GM23248 (cell line): ENCODE measurements around the gene KIAA1671. TPM values are rescaled to one million over a fixed set of nuclear protein-coding genes. Genes with fewer than 3 reads are reported as not detected.
A peak's percentile ranks its signal among the peaks of the same experiment; 100 is the strongest.

ENCODE experiments used
- DNase-seq: peaks from one replicate; pipeline ENCODE4 v3.0.0-alpha.2; 2015
- H2AFZ ChIP-seq: fragments of 200-600 bp; sonication (generic); 2 replicates; pipeline ENCODE4 v1.6.1; 2016; ENCODE audit warnings: antibody characterized with exemption
- H3F3A ChIP-seq: fragments of 200-600 bp; sonication (generic); 2 replicates; pipeline ENCODE4 v1.6.1; 2016; ENCODE audit warnings: mild to moderate bottlenecking, antibody characterized with exemption, mixed run types; ENCODE audit not compliant: insufficient read depth
- H3K27ac ChIP-seq: fragments of 200-600 bp; sonication (generic); 2 replicates; pipeline ENCODE4 v1.5.1; 2016; ENCODE audit warnings: mild to moderate bottlenecking
- H3K27me3 ChIP-seq: fragments of 200-600 bp; sonication (generic); replicated peaks from 2 replicates; pipeline ENCODE4 v1.6.1; 2016; ENCODE audit warnings: mild to moderate bottlenecking; ENCODE audit not compliant: insufficient read depth
- H3K36me3 ChIP-seq: fragments of 200-600 bp; sonication (generic); 2 replicates; pipeline ENCODE4 v1.6.1; 2016; ENCODE audit warnings: low read depth, mild to moderate bottlenecking
- H3K4me1 ChIP-seq: fragments of 200-600 bp; sonication (generic); 2 replicates; pipeline ENCODE4 v1.6.1; 2016; ENCODE audit warnings: mild to moderate bottlenecking; ENCODE audit not compliant: insufficient read depth
- H3K4me2 ChIP-seq: fragments of 200-600 bp; sonication (generic); one replicate; pipeline ENCODE4 v1.6.1; 2016; ENCODE audit warnings: mild to moderate bottlenecking; ENCODE audit not compliant: unreplicated experiment
- H3K4me3 ChIP-seq: fragments of 200-600 bp; sonication (generic); 2 replicates; pipeline ENCODE4 v1.5.1; 2016; ENCODE audit warnings: mild to moderate bottlenecking
- H3K79me2 ChIP-seq: fragments of 200-600 bp; sonication (generic); 2 replicates; pipeline ENCODE4 v1.6.1; 2016; ENCODE audit warnings: mild to moderate bottlenecking; ENCODE audit not compliant: insufficient read depth
- H3K9ac ChIP-seq: fragments of 200-600 bp; sonication (generic); 2 replicates; pipeline ENCODE4 v1.6.1; 2016; ENCODE audit warnings: mild to moderate bottlenecking
- H3K9me2 ChIP-seq: fragments of 200-600 bp; sonication (generic); 2 replicates; pipeline ENCODE4 v1.6.1; 2016; ENCODE audit warnings: mixed run types, mild to moderate bottlenecking, moderate library complexity; ENCODE audit not compliant: insufficient read depth
- H3K9me3 ChIP-seq: fragments of 200-600 bp; sonication (generic); one replicate; pipeline ENCODE4 v1.6.1; 2017; ENCODE audit warnings: low read depth
- H4K20me1 ChIP-seq: fragments of 200-600 bp; sonication (generic); 2 replicates; pipeline ENCODE4 v1.6.0; 2016; ENCODE audit not compliant: insufficient read depth
- EZH2 ChIP-seq: fragments of 200-600 bp; sonication (generic); IDR thresholded peaks from 2 replicates; pipeline ENCODE4 v1.6.1; 2018; ENCODE audit warnings: antibody characterized with exemption, mild to moderate bottlenecking; ENCODE audit not compliant: insufficient read depth, poor library complexity, severe bottlenecking
- EZH2phosphoT487 ChIP-seq: fragments of 200-600 bp; sonication (generic); IDR thresholded peaks from 2 replicates; pipeline ENCODE4 v1.6.1; 2018; ENCODE audit warnings: antibody characterized with exemption, moderate library complexity, mild to moderate bottlenecking, low read depth; ENCODE audit not compliant: insufficient read depth
- WGBS, 2 experiments: methylation state at CpG; one replicate each; pipeline ENCODE4 v1.1.6; 2015 to 2017; ENCODE audit warnings: low lambda C conversion rate in 2 of 2, low coverage in 1 of 2; ENCODE audit errors: missing lambda C conversion rate in 2 of 2; 5-methylcytosine and 5-hydroxymethylcytosine counted together
- in situ Hi-C: fragments of 300-500 bp; cut with MboI; formaldehyde crosslinking; loops from 2 replicates; pipeline ENCODE4 v1.15.0; 2020
- polyA plus RNA-seq: library from polyadenylated mRNA; unstranded; fragments of >200 nt; fragmentation: Nextera tagmentation; extraction: Ambion mirVana; gene quantifications from 2 replicates; pipeline ENCODE4 v1.2.1, GENCODE V29; 2016
- total RNA-seq: library from RNA; depleted of rRNA; stranded (reverse); fragments of >200 nt; shearing (Covaris generic); gene quantifications from 2 replicates; pipeline ENCODE4 v1.2.3, GENCODE V29; 2014

Gene KIAA1671
- total and polyA plus RNA-seq, 2 experiments from 2014 or later, result 0.25 to 0.76 TPM

- in situ Hi-C loops, result no loop called here
- DNase-seq, result peak; percentile 88
- H3K9ac ChIP-seq, result no peak overlapping the region
- no peak overlapping the region for H3K27ac ChIP-seq
- H3K4me3 ChIP-seq, result no peak overlapping the region
- no peaks in the 10 kb centered on the region for H4K20me1 ChIP-seq
- TF ChIP-seq EZH2 (no peak), EZH2phosphoT487 (no peak)
- WGBS, 2 experiments, result 52 to 62% methylated on average over 7 of the region's 7 CpGs
- H3K9me3 ChIP-seq, result no peaks in the 10 kb centered on the region
- no peaks in the 10 kb centered on the region for H3K9me2 ChIP-seq
- no peaks in the 10 kb centered on the region for H3K79me2 ChIP-seq
- no peaks in the 10 kb centered on the region; the same call in 1 of the 2 replicates for H3K27me3 ChIP-seq
- no peak overlapping the region for H3K4me2 ChIP-seq
- H3F3A ChIP-seq, result 0 out of 2 replicates have a peak, but pooled peaks cover 2% of the 10 kb centered on the region
- peaks cover 34% of the 10 kb centered on the region for H3K4me1 ChIP-seq
- H3K36me3 ChIP-seq, result no peaks in the 10 kb centered on the region
- no peak overlapping the region for H2AFZ ChIP-seq
These were observed 41.7 kb downstream of the KIAA1671 start for GRCh38 chr22:24994070-24994763.

- Histone ChIP-seq H4K20me1 (no peaks in the 10 kb centered on the region), H2AFZ (no peak overlapping the region), H3K36me3 (no peaks in the 10 kb centered on the region), H3K4me1 (peaks cover 27% of the 10 kb centered on the region), H3K4me2 (no peak overlapping the region), H3K79me2 (no peaks in the 10 kb centered on the region), H3K9ac (no peak overlapping the region), H3K9me3 (no peaks in the 10 kb centered on the region), H3K4me3 (no peak overlapping the region), H3F3A (0 out of 2 replicates have a peak, but pooled peaks cover 2% of the 10 kb centered on the region), H3K27me3 (no peaks in the 10 kb centered on the region; the same call in 1 of the 2 replicates), H3K9me2 (no peaks in the 10 kb centered on the region), H3K27ac (no peak overlapping the region)
- TF ChIP-seq EZH2 (no peak), EZH2phosphoT487 (no peak)
- WGBS, 2 experiments, result 66 to 71% methylated on average over 2 of the region's 2 CpGs
- DNase-seq, result no peak
- in situ Hi-C loops, result no loop called here
These were observed 43.2 kb downstream of the KIAA1671 start for GRCh38 chr22:24995649-24996180.

- peak; percentile 42 for DNase-seq
- Histone ChIP-seq H3K4me2 (peak overlapping the region; percentile 44), H3K4me1 (peaks cover 21% of the 10 kb centered on the region; the same call in 1 of the 2 replicates), H3K9me2 (no peaks in the 10 kb centered on the region), H3K4me3 (no peak overlapping the region; the same call in 1 of the 2 replicates), H3F3A (no peaks in the 10 kb centered on the region), H4K20me1 (no peaks in the 10 kb centered on the region), H3K27ac (no peak overlapping the region), H3K36me3 (no peaks in the 10 kb centered on the region), H3K27me3 (no peaks in the 10 kb centered on the region; the same call in 1 of the 2 replicates), H3K9ac (no peak overlapping the region), H3K79me2 (no peaks in the 10 kb centered on the region), H2AFZ (peak overlapping the region; percentile 41), H3K9me3 (no peaks in the 10 kb centered on the region)
- WGBS, 2 experiments, result 3 to 4% methylated on average over 5 of the region's 5 CpGs
- in situ Hi-C loops, result no loop called here
- TF ChIP-seq EZH2phosphoT487 (no peak), EZH2 (no peak)
These were observed 44.0 kb downstream of the KIAA1671 start for GRCh38 chr22:24996420-24996952.

- H3F3A ChIP-seq, result no peaks in the 10 kb centered on the region
- 52 to 54% methylated on average over 6 of the region's 6 CpGs for WGBS, 2 experiments
- H3K4me1 ChIP-seq, result peaks cover 17% of the 10 kb centered on the region; the same call in 1 of the 2 replicates
- no peak for TF ChIP-seq EZH2phosphoT487
- TF ChIP-seq EZH2, result no peak
- no peak overlapping the region for H3K4me3 ChIP-seq
- DNase-seq, result no peak
- H4K20me1 ChIP-seq, result no peaks in the 10 kb centered on the region
- H2AFZ ChIP-seq, result peak overlapping the region; percentile 41; the same call in 1 of the 2 replicates
- no peaks in the 10 kb centered on the region for H3K36me3 ChIP-seq
- H3K4me2 ChIP-seq, result no peak overlapping the region
- H3K9ac ChIP-seq, result no peak overlapping the region
- in situ Hi-C loops, result no loop called here
- H3K9me2 ChIP-seq, result no peaks in the 10 kb centered on the region
- H3K9me3 ChIP-seq, result no peaks in the 10 kb centered on the region
- H3K79me2 ChIP-seq, result no peaks in the 10 kb centered on the region
- no peaks in the 10 kb centered on the region; the same call in 1 of the 2 replicates for H3K27me3 ChIP-seq
- H3K27ac ChIP-seq, result no peak overlapping the region
These were observed 44.5 kb downstream of the KIAA1671 start for GRCh38 chr22:24997023-24997422.
